ENCODE data around the gene BACE1-AS. TPM values are rescaled to one million over a fixed set of nuclear protein-coding genes. Genes with fewer than 3 reads are reported as not detected.

Gene BACE1-AS
- total and polyA plus RNA-seq, 2 experiments from 2014 or later = 10.6 to 19.6 TPM

GRCh38 chr11:117269856-117270255 is 21.3 kb upstream of the BACE1-AS start:
- no peak overlapping the region for H3K4me3 ChIP-seq
- H3K36me3 ChIP-seq (ENCODE audit: insufficient read depth) = no peaks in the 10 kb centered on the region
- H4K20me1 ChIP-seq (replicated peaks; ENCODE audit: insufficient read depth) = peaks cover 19% of the 10 kb centered on the region; the same call in 1 of the 2 replicates
- TF ChIP-seq EZH2 (IDR thresholded peaks at IDR 0.05; ENCODE audit: low read depth, unreplicated experiment) (no peak), JUNB (IDR thresholded peaks at IDR 0.05; ENCODE audit: unreplicated experiment) (no peak), CTCF (conservative IDR thresholded peaks at IDR 0.05; ENCODE audit: low read depth in 2 of 2) (no peak), ETS1 (IDR thresholded peaks at IDR 0.05) (no peak), ZNF331 (CRISPR knock-in tag; IDR thresholded peaks at IDR 0.05; ENCODE audit: low read depth) (no peak), STAT1 (IDR thresholded peaks at IDR 0.05; ENCODE audit: unreplicated experiment) (no peak), EZH2phosphoT487 (IDR thresholded peaks at IDR 0.05; ENCODE audit: unreplicated experiment) (no peak), ZNF114 (CRISPR knock-in tag; IDR thresholded peaks at IDR 0.05) (no peak), POLR2AphosphoS5 (IDR thresholded peaks at IDR 0.05; ENCODE audit: low read depth) (no peak), NANOG (IDR thresholded peaks at IDR 0.05; ENCODE audit: borderline replicate concordance) (no peak), CREB1 (CRISPR knock-in tag; IDR thresholded peaks at IDR 0.05; ENCODE audit: low read depth) (no peak), REST (IDR thresholded peaks at IDR 0.05; ENCODE audit: unreplicated experiment) (no peak)
- TF ChIP-seq, protein P1, sequence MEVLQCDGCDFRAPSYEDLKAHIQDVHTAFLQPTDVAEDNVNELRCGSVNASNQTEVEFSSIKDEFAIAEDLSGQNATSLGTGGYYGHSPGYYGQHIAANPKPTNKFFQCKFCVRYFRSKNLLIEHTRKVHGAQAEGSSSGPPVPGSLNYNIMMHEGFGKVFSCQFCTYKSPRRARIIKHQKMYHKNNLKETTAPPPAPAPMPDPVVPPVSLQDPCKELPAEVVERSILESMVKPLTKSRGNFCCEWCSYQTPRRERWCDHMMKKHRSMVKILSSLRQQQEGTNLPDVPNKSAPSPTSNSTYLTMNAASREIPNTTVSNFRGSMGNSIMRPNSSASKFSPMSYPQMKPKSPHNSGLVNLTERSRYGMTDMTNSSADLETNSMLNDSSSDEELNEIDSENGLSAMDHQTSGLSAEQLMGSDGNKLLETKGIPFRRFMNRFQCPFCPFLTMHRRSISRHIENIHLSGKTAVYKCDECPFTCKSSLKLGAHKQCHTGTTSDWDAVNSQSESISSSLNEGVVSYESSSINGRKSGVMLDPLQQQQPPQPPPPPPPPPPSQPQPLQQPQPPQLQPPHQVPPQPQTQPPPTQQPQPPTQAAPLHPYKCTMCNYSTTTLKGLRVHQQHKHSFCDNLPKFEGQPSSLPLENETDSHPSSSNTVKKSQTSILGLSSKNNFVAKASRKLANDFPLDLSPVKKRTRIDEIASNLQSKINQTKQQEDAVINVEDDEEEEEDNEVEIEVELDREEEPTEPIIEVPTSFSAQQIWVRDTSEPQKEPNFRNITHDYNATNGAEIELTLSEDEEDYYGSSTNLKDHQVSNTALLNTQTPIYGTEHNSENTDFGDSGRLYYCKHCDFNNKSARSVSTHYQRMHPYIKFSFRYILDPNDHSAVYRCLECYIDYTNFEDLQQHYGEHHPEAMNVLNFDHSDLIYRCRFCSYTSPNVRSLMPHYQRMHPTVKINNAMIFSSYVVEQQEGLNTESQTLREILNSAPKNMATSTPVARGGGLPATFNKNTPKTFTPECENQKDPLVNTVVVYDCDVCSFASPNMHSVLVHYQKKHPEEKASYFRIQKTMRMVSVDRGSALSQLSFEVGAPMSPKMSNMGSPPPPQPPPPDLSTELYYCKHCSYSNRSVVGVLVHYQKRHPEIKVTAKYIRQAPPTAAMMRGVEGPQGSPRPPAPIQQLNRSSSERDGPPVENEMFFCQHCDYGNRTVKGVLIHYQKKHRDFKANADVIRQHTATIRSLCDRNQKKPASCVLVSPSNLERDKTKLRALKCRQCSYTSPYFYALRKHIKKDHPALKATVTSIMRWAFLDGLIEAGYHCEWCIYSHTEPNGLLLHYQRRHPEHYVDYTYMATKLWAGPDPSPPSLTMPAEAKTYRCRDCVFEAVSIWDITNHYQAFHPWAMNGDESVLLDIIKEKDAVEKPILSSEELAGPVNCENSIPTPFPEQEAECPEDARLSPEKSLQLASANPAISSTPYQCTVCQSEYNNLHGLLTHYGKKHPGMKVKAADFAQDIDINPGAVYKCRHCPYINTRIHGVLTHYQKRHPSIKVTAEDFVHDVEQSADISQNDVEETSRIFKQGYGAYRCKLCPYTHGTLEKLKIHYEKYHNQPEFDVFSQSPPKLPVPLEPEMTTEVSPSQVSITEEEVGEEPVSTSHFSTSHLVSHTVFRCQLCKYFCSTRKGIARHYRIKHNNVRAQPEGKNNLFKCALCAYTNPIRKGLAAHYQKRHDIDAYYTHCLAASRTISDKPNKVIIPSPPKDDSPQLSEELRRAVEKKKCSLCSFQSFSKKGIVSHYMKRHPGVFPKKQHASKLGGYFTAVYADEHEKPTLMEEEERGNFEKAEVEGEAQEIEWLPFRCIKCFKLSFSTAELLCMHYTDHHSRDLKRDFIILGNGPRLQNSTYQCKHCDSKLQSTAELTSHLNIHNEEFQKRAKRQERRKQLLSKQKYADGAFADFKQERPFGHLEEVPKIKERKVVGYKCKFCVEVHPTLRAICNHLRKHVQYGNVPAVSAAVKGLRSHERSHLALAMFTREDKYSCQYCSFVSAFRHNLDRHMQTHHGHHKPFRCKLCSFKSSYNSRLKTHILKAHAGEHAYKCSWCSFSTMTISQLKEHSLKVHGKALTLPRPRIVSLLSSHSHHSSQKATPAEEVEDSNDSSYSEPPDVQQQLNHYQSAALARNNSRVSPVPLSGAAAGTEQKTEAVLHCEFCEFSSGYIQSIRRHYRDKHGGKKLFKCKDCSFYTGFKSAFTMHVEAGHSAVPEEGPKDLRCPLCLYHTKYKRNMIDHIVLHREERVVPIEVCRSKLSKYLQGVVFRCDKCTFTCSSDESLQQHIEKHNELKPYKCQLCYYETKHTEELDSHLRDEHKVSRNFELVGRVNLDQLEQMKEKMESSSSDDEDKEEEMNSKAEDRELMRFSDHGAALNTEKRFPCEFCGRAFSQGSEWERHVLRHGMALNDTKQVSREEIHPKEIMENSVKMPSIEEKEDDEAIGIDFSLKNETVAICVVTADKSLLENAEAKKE (CRISPR knock-in tag; IDR thresholded peaks at IDR 0.05) = no peak
- no peak for DNase-seq (ENCODE audit: low spot score)
- peaks cover 9% of the 10 kb centered on the region for H3K27me3 ChIP-seq (ENCODE audit: insufficient read depth)
- no peaks in the 10 kb centered on the region for H3K4me1 ChIP-seq (ENCODE audit: insufficient read depth)
- no peak overlapping the region for H3K27ac ChIP-seq (ENCODE audit: low read depth)
- H3K9me2 ChIP-seq (ENCODE audit: insufficient read depth) = no peaks in the 10 kb centered on the region
- no peak for ATAC-seq
- H3K4me2 ChIP-seq = no peak overlapping the region
- no peaks in the 10 kb centered on the region for H3F3A ChIP-seq (replicated peaks; ENCODE audit: low read depth)
- no peaks in the 10 kb centered on the region for H3K9me3 Mint-ChIP-seq
- H3K4me1 Mint-ChIP-seq = peaks cover 9% of the 10 kb centered on the region
- no peak overlapping the region for H2AFZ ChIP-seq
- no peaks in the 10 kb centered on the region for H3K79me2 ChIP-seq (replicated peaks; ENCODE audit: insufficient read depth)
- H3K4me3 Mint-ChIP-seq = no peak overlapping the region
- no peak overlapping the region for H3K27ac Mint-ChIP-seq
- H3K36me3 Mint-ChIP-seq (ENCODE audit: low read depth) = peaks cover 13% of the 10 kb centered on the region; the same call in 2 of the 3 replicates
- no peaks in the 10 kb centered on the region for H3K27me3 Mint-ChIP-seq (ENCODE audit: insufficient read depth, low read depth, poor library complexity)
